GM21723 (cell line): ENCODE measurements around the gene CLRN2.
"Not testable (repeated sequence)": the region's sequence is repeated elsewhere in the genome, so short reads cannot be mapped to it uniquely, and the experiment has no call there.

Source experiments
- ATAC-seq: cut with Tn5 transposase; IDR thresholded peaks from one replicate; pipeline ENCODE4 v1.9.1; 2021; ENCODE audit warnings: mild to moderate bottlenecking, moderate library complexity; ENCODE audit not compliant: unreplicated experiment

Gene CLRN2

DNA sequence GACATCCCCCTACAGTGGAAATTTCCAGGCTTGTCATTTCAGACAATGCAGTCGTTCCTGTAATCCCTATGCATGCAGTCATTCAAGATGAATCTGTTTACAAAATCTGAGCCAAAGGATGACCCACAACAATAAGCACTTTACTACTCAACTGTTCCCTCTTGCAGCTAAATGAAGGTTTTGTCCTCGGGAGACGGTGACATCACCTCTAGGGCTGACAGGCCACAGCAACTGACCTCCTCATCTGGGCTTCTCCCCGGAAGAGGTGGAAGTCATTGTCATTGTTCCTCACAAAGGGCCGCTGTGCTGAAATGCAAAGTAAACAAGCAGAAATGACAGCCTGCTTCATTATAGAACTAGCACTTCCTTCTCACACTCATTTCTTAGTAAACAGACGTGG, 29.2 kb downstream of the CLRN2 start:
- ATAC-seq, result no peak

DNA sequence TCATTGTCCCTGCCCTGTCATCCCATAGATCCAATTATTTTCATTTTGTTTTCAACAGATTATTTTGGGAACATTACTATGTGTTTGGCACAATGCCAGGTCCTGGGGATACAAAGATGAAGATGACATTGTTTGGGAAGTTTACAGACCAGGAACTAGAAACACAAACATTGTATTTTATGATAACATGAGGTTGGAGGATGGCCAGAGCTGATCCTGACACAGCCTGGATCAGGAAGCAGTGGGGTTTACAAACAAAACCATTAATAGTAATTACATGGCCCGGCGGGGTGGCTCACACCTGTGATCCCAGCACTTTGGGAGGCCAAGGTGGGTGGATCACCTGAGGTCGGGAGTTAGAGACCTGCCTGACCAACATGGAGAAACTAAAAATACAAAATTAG, 29.9 kb downstream of the CLRN2 start:
- no peak for ATAC-seq

DNA sequence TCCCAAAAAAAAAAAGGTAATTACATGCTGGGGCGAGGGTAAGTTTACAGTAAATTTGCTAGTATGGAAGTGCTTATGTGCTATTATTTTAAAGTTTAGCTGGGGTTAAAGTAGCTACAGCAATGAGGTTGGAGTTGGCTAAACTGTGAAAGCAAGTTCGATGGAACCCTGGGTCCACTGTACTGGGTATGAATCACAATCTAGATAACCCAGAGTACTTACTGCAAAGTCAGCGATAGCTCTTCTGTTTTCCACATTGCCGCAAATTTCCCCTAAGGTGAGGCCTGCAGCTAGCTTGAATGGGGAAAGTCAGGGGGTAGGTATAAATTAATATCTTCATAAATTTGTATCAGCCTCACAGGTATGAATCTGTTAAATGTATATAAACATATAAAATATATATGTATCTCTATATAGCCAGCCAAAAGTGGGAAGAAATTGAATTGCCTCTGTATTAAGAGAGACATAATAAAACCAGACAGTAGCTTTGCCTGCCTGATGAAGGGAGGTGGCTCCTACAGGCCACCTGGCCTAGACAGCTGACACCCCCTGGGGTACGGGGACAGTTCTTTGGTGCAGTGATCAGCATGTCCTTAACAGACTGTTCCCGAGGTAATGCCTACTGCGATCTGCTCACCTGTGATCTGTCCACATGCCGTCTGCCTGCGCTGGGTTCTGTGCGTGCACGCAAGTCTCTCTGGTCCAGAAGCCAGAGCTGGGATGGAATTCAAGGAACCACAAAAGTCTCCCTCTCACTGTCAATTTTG, 30.6 kb downstream of the CLRN2 start:
- no peak for ATAC-seq

DNA sequence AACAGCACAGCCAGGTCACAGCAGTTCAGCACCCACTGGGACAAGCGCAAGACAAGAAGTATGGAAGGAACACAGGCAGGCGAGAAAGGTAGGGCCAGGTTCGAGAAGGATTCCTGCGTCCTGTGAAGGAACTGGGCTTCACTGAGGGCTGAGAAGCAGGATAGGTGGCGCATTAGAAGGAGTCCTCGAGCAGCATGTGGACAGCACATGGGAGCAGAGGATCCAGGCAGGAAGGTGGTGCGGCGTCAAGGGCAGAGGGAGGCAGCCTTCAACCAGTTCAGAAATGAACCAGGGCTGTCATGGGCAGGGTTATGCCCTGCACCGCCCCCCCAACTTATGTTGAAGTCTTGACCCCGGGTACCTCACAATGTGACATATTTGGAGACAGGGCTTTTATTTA, 31.3 kb downstream of the CLRN2 start:
- no peak for ATAC-seq

DNA sequence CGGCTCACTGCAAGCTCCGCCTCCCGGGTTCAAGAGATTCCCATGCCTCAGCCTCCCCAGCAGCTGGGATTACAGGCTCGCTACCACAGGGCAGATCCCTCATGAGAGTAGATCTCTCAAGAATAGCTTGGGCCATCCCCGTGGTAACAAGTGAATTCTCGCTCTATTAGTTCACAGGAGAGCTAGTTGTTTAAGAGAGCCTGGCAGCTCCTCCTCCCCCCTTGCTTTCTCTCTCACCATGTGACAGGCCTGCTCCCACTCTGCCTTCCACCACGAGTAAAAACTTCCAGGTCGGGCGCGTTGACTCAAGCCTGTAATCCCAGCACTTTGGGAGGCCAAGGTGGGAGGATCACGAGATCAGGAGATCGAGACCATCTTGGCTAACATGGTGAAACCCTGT, 31.7 kb downstream of the CLRN2 start:
- ATAC-seq, result no peak

DNA sequence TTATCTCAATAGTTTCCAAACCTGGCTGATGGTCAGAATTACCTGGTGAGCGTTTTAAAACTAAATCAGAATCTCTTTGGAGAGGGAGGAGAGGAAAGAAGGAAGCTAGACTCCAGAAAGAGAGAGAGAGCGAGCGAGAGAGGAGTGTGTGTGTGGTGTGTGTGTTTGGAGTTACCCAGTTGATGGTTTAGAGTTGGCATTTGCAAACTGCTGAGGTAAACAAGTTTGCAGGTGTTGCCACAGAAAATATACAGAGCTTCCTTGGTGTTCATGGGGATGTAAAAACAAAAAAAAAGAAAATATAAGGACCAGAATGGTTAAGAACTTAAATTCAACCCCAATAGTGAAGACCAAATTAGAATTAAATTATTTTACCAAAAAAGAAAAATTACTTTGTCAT, 35.6 kb downstream of the CLRN2 start:
- no peak for ATAC-seq

DNA sequence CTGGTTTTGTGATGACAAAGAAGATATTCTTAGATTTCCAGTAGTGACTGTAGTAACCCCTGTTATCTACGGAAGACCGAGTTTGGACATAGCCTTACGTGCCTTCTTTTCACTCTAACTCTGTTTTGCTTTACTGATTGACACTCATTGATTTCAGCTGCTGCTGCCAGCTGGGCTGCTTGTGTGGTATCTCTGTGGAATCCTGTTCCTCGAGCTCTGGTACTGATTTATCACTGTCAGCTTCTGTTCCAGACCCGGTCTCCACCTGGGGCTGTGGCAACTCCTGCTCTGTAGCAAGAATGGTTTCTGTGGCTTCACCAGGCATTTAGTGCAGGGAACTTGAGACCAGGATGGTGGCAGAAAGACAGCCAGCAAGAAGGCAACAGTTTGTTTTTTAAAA, 37.5 kb downstream of the CLRN2 start:
- ATAC-seq, result no peak

DNA sequence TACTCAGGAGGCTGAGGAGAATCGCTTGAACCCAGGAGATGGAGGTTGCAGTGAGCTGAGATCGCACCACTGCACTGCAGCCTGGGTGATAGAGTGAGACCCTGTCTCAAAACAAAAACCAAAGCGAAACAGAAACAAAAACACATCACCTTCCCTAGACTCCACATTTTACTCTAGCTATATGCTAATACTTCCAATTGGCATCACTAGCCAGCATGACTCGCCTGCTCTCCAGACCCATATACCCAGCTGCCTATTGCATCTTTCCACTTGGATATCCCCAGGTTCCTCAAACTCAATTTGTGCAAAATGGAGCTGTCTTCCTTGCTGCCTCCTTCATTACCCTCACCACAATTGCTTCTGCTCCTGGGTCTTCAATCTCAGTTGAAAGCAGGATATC, 39.6 kb downstream of the CLRN2 start:
- ATAC-seq, result no peak

DNA sequence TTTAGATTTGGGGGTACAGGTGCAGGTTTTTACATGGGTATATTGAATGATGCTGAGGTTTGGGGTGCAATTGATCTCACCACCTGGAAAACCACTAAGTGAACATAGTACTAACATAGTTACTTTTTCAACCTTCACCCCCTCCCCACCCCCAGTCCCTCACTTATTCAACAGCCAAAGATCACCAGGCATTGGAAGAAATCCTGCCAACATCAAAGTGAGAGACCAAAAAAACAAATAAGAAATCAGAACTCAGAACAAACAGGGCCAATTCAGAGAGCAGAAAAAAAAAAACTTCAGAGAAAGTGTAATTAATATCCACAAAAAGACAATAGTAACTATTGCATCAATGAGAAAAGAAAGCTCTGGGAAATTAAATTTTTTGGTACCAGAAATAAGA, 41.5 kb downstream of the CLRN2 start:
- no peak for ATAC-seq

DNA sequence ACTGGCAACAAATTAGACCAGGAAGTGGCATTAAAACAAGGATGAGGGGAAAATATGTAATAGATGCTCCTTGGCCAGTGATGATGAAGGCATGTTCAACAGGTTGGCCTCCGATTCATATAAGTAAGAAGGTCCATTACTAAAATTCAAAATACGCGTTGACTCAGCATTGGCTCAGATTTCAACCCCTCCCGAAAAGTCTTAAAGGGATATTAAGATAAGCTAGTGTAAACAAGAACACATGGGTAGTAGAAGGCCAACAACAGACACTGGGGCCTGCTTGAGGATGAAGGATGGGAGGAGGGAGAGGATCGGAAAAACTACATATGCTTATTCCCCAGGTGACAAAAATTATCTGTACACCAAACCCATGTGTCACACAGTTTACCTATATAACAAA, 42.9 kb downstream of the CLRN2 start:
- ATAC-seq, result no peak

DNA sequence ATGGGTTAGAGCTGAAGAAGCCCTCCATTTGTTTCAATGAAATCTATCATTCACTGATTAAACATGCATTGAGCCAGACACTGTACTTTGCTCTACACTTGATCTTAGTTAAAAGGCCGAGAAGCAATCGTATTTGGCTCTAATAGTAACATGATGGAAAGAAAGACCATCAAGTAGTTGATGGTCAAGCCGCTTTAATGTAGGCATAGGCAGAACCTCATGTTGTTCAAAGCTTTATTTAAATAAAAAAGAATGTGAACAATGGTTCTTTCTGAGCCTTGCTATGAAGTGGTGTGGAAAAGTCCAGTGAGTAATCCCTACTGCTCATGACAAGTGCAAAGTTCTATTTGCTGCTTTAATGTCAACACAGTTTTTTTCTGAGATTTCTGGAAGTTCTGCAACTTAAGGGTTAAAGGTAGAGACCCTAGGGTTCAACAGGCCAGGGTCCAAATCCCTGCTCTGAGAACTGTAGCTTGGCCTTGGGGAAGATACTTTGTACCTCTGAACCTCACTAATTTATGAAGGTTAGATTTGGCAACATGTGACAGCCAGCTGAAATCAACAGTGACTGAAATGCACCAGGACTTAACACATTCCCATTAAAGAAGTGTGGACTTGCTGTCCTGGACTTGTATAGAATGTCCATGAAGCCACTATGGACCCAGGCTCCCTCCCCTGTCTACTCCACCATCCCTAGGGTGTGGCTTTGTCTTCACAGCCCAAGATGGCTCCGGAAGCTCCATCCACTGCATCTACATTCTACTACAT, 44.2 kb downstream of the CLRN2 start:
- no peak for ATAC-seq

DNA sequence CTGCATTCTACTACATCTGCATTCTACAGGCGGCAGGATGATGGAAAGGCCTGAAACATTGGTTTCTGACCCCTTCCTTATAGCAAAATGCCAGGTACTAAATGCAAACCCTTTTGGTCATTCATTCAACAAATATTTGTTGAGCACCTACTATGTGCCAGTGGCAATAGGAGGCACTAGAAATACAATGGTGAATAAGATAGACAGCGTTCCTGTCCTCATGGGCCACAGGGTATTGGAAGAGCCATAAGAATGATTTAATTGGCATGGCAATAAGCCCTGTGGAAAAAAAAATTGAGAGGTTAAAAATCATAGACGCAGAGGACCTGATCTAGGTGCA, 44.7 kb downstream of the CLRN2 start:
- no peak for ATAC-seq

DNA sequence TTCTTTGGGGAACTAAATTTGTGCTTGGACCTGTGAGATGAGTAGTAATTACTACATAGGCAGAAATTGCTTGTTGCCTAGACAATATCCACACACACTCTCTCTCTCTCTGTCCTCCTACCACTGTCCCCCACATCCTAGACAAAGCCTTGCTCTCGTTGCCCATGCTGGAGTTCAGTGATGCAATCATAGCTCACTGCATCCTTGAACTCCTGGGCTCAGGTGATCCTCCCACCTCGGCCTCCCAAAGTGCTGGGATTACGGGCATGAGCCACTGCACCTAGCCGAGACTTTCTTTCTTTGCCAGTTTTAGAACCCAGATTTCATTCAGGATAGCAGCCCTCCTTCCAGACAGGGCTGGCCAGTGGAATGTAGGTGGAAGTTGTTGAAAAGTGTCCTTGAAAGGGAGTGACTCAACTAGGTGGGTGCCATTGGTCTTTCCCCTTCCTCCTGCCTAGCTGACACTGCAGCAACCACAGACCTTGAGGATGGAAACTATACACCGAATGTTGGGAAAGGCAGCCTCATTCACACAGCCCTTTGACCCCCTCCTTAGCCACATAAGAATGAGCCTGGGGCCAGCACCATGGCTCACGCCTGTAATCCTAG, 45.2 kb downstream of the CLRN2 start:
- ATAC-seq, result no peak

DNA sequence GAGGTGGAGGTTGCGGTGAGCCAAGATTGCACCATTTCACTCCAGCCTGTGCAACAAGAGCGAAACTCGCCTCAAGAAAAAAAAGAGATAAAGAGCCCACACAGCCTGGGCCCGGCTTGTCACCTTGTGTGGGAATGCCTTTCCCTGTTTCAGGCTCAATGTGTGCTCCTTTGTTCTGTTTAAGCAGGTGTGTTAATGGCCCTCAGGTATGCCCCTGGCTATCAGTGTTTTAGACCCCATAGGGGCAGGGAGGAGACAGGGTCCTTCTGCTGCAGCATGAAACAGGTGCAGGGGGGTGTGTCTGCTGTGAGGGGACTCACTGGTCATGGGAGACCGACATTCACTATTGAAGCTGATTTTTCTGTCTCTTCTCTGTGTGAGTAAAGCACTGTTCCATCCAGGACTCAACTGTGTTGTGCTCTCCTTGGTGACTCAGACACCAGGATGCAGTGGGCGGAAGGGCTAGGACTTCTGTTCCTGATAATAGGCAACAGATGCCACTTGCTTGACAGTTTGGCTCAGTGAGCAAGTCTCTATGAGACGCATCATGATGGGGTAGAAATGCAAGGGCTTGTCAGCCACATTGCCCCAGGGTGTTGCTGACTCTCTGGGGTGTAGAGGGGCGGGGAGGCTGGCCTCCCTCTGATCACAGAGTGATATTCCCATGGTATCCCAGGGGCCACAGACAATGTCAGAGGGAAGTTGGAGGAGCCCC, 46.4 kb downstream of the CLRN2 start:
- ATAC-seq, result no peak

DNA sequence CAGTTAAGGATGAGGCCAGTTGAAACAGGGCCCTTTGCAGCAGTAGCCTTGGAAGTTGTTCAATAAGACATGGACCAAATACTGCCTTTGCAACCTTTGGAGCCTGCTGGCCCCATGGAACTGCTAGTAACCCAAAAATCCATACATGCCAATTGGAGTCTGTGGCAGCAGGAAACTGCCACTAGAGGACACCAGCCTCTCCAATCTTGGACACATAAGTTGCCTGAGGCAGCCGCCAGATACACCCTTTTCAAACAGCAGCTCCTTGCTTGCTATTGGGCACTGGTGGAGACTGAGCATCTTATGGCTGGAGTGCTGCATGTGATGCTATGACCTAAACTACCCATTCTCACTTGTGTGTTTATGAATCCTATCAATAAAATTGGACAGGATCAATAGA, 47.2 kb downstream of the CLRN2 start:
- ATAC-seq, result no peak

DNA sequence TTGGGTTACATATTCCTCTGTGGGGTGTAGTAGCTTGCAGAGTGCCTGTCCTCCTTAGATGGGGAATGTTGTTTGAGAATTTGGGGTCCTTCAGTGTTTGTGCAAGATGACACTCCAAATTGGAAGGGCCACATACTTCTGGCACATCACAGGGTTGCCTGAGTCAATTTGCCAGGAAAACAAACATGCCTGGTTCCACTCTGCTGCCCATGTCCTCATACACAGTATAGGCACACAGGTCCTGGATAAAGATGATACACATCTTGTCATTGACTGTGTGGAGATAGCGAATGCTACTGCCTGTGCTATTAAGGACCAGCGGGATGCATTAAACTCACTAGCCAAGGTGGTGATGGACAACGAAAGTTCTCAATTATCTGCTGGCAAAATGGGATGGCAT, 50.9 kb downstream of the CLRN2 start:
- no peak for ATAC-seq

DNA sequence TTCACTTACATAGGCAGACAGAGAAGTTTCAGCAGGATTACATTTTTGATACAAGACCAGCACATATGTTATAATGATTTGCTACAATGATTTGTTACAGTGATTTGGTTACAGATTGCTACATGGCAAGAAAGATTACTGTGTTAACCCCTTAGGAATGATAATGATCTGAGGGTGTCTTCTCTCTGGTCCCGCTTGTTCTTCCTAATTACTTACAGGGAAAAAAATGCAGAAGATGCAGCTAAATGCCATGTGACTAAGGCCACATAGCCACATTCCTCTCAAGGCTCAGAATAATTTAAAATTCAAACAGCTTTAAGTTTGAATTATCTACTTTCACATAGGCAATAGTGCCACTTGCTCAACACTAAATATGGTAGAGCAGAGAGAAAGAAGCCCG, 52.3 kb downstream of the CLRN2 start:
- no peak for ATAC-seq

DNA sequence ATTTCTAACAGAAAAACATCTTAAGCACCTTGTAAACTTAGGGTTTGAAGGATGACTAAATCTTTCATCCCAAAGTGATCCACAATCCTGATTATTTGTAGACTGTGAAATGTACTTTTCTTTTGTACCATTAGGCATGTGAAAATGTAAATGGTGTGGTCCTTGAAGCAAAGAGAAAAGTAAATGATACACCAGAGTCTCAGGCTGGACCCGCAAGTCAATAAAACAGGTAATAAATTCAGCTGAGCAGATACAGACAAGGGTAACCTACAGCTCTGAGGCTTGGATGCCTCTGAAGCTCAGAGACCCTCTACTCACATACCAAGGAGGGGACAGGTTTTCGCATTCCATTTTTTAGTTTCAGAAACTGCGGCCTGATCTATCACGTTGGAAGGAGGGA, 59.2 kb downstream of the CLRN2 start:
- ATAC-seq, result no peak

DNA sequence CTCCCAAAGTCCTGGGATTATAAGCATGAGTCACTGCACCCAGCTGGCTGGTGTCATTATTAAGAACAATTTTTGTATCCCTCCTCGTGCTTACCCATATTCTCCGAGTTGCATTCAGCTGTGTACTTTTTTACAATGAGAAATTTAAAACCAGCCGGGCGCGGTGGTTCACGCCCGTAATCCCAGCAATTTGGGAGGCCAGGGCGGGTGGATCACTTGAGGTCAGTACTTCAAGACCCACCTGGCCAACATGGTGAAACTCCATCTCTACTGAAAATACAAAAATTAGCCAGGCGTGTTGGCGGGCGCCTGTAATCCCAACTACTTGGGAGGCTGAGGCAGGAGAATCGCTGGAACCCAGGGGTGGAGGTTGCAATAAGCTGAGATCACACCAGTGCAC, 60.2 kb downstream of the CLRN2 start:
- ATAC-seq, result not testable (repeated sequence)
